Measurements from ENCODE around the gene FAP.

DNA sequence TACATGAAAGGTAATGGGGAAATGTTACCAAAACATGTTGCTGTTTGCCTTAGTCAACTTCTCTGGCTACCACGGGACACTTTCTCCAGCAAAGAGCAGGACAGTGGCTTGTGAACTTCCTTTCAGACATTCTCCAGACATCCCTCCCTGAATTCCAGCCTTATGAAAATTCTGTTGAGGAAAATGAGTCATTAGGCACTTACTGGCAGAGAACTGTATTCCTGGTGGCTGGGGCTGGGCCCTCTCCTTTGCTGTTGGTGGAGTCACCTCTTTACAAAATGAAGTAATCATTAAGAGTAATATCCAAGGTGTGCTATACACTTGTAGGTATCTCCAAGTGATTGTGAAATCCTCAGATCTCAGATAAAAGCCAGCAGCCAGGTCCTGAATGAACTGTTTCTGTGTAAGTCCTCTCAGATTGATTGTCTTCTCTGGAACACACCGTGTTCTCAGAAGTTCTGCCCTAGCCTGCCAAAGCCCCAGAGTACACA is 1.3 kb upstream of the FAP start:
- TF ChIP-seq, protein P1, sequence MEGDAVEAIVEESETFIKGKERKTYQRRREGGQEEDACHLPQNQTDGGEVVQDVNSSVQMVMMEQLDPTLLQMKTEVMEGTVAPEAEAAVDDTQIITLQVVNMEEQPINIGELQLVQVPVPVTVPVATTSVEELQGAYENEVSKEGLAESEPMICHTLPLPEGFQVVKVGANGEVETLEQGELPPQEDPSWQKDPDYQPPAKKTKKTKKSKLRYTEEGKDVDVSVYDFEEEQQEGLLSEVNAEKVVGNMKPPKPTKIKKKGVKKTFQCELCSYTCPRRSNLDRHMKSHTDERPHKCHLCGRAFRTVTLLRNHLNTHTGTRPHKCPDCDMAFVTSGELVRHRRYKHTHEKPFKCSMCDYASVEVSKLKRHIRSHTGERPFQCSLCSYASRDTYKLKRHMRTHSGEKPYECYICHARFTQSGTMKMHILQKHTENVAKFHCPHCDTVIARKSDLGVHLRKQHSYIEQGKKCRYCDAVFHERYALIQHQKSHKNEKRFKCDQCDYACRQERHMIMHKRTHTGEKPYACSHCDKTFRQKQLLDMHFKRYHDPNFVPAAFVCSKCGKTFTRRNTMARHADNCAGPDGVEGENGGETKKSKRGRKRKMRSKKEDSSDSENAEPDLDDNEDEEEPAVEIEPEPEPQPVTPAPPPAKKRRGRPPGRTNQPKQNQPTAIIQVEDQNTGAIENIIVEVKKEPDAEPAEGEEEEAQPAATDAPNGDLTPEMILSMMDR (IDR thresholded peaks at IDR 0.05) = no peak
- TF ChIP-seq POLR2A (IDR thresholded peaks at IDR 0.05) (no peak), EP300 (IDR thresholded peaks at IDR 0.05; ENCODE audit: low read depth) (peak; percentile 78), POLR2AphosphoS5 (IDR thresholded peaks at IDR 0.05) (peak; percentile 63 to 83 (median 78))
